ENCODE data around the gene NEURL1. TPM values are rescaled to one million over a fixed set of nuclear protein-coding genes. Genes with fewer than 3 reads are reported as not detected.

The NEURL1 gene
- total RNA-seq, 1 donor from 2014 or later = 2.5 TPM

Other genes with a start within 250 kb of the NEURL1 start
- not detected in 2 replicates for gene RPEL1, start 247.8 kb upstream of the NEURL1 start, total RNA-seq
- 2.4 and 2.5 TPM in 2 replicates for gene INA, start 216.6 kb upstream of the NEURL1 start, total RNA-seq
- gene PCGF6, start 142.6 kb upstream of the NEURL1 start, total RNA-seq = 12.3 and 14.2 TPM in 2 replicates
- gene TAF5, start 125.7 kb upstream of the NEURL1 start, total RNA-seq = 4.2 and 4.5 TPM in 2 replicates
- 293 and 307 TPM in 2 replicates for gene ATP5MK, start 97.2 kb upstream of the NEURL1 start, total RNA-seq
- 32.6 and 35.3 TPM in 2 replicates for gene PDCD11, start 97.1 kb upstream of the NEURL1 start, total RNA-seq
- 1.9 and 2.1 TPM in 2 replicates for gene CALHM2, start 41.3 kb upstream of the NEURL1 start, total RNA-seq
- gene CALHM1, start 34.8 kb upstream of the NEURL1 start, total RNA-seq = not detected in 2 replicates
- gene CALHM3, start 14.5 kb upstream of the NEURL1 start, total RNA-seq = not detected in 2 replicates

Data from osteocyte (in vitro differentiated cells).